ENCODE results near the gene UCN2. TPM values are rescaled to one million over a fixed set of nuclear protein-coding genes. Genes with fewer than 3 reads are reported as not detected.
A peak's percentile ranks its signal among the peaks of the same experiment; 100 is the strongest.

The UCN2 gene
- not detected for total RNA-seq

DNA sequence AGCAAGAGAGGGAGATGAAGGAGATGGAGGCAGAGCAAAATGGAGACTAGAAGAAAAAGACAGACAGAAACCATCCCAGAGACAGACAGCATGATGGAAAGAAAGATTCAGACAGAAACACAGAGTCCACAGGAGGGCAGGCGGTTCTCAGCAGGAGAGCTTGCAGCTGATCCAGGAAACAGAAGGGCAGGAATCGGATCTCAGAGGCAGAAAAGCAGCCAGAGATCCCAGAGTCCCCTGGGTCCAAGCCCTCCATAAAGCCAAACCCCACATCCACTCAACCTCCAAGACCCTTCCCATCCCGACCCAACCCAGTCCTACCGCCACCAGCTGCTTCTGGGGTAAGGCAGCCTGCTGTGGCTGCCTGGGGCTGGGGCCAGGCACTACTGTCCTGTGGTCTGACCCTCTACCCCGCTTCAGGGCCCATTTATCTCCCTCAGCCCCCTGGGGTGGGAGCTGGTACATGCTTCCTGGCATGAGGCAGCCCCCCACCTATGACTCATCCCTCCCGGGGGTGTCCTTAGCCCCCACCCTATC lies at the start of gene UCN2:
Gene UCN2 (minus strand): TSS at position 400 of the 537 bp plus-strand sequence. CDS start 657 bp downstream, outside the sequence.
- H3K4me3 ChIP-seq (ENCODE audit: low read length in 3 of 3): no peak within 1 kb of the TSS
- H3K36me3 ChIP-seq (ENCODE audit: control insufficient read depth in 3 of 3, insufficient read depth in 3 of 3, low read length in 3 of 3): peaks cover 0 to 4% (median 3%) of the 10 kb centered on the region in 3 donors
- H3K4me1 ChIP-seq (ENCODE audit: control insufficient read depth in 3 of 3, insufficient read depth in 3 of 3, low read length in 3 of 3): peaks cover 29 to 44% (median 36%) of the 10 kb centered on the region in 3 donors
- no peaks in the 10 kb centered on the region for H3K27me3 ChIP-seq (ENCODE audit: control insufficient read depth in 3 of 3, insufficient read depth in 3 of 3, low read length in 3 of 3)
- H3K27ac ChIP-seq (ENCODE audit: low read depth, low read length): no peak within 1 kb of the TSS
- H3K9me3 ChIP-seq (ENCODE audit: control insufficient read depth in 3 of 3, low read length in 3 of 3): no peaks in the 10 kb centered on the region
- H3K9ac ChIP-seq (ENCODE audit: low read depth in 1 of 3, low read length in 3 of 3): no peak within 1 kb of the TSS

GRCh38 chr3:48612309-48612708 lies 48.7 kb upstream of the UCN2 start:
- Histone ChIP-seq H3K4me3 (ENCODE audit: low read length in 3 of 3) (no peak overlapping the region), H3K27ac (ENCODE audit: low read depth, low read length) (no peak overlapping the region), H3K27me3 (ENCODE audit: control insufficient read depth in 3 of 3, insufficient read depth in 3 of 3, low read length in 3 of 3) (no peaks in the 10 kb centered on the region), H3K36me3 (ENCODE audit: control insufficient read depth in 3 of 3, insufficient read depth in 3 of 3, low read length in 3 of 3) (peaks cover 3 to 10% (median 9%) of the 10 kb centered on the region in 3 donors), H3K9ac (ENCODE audit: low read depth in 1 of 3, low read length in 3 of 3) (no peak overlapping the region), H3K9me3 (ENCODE audit: control insufficient read depth in 3 of 3, low read length in 3 of 3) (peaks cover 0 to 2% (median 0%) of the 10 kb centered on the region in 3 donors), H3K4me1 (ENCODE audit: control insufficient read depth in 3 of 3, insufficient read depth in 3 of 3, low read length in 3 of 3) (peaks cover 13 to 20% (median 13%) of the 10 kb centered on the region in 3 donors)

DNA sequence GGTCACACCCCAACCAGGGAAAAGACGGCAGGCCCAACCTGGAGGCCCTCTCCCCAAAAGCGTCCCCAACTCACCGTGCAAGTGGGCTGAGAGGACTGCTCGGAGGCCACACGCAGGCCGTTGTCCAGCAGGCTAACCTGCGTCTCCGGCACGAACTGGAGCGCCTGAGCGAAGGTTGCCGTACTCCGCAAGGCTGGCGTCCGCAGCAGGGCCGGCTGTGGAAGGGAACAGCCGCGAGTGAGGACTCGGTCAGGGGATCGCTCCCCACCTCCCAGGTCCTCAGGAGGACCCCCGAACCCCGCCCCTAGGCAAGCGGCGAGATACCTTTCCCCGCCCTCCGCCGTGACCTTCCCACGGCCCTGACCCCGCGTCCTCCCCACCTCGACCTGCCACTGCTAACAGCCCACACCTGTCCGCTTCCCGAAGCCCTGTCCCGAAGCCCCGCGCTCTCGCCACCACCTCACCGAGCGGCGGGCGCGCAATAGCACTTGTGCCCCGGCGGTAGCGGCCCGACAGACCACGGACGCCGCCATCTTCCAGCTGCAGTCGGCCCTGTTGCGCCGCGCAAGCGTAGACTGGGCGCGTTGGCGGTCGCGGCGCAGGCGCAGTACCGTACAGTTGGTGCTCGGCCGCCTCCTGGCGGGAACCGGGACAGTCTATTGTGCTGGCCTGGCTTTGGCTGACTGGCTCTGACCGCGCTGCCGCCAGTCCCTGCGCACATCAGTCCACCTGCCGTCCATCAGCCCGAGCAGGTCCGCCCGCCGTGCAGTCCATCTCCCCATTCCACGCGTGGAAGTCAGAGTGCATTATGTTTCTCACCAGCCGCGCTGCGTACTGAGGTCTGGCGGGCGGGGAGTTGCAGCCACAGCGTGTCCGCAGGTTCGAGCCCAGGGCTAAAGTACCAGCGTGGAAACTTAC lies 45.8 kb upstream of the UCN2 start, which contains the start of gene UQCRC1:
Gene UQCRC1 (minus strand): TSS at position 559 of the 918 bp plus-strand sequence. CDS start 26 bp downstream, at position 533.
- H3K4me1 ChIP-seq (ENCODE audit: control insufficient read depth in 3 of 3, insufficient read depth in 3 of 3, low read length in 3 of 3): peaks cover 16 to 36% (median 19%) of the 10 kb centered on the region in 3 donors
- peaks cover 20 to 26% (median 26%) of the 10 kb centered on the region in 3 donors for H3K36me3 ChIP-seq (ENCODE audit: control insufficient read depth in 3 of 3, insufficient read depth in 3 of 3, low read length in 3 of 3)
- H3K4me3 ChIP-seq (ENCODE audit: low read length in 3 of 3): peak within 1 kb of the TSS; percentile 95 to 99 (median 99)
- H3K9ac ChIP-seq (ENCODE audit: low read depth in 1 of 3, low read length in 3 of 3): peak within 1 kb of the TSS; percentile 98 to 100 (median 99)
- no peaks in the 10 kb centered on the region for H3K9me3 ChIP-seq (ENCODE audit: control insufficient read depth in 3 of 3, low read length in 3 of 3)
- H3K27ac ChIP-seq (ENCODE audit: low read depth, low read length): peak within 1 kb of the TSS; percentile 95
- no peaks in the 10 kb centered on the region for H3K27me3 ChIP-seq (ENCODE audit: control insufficient read depth in 3 of 3, insufficient read depth in 3 of 3, low read length in 3 of 3)

DNA sequence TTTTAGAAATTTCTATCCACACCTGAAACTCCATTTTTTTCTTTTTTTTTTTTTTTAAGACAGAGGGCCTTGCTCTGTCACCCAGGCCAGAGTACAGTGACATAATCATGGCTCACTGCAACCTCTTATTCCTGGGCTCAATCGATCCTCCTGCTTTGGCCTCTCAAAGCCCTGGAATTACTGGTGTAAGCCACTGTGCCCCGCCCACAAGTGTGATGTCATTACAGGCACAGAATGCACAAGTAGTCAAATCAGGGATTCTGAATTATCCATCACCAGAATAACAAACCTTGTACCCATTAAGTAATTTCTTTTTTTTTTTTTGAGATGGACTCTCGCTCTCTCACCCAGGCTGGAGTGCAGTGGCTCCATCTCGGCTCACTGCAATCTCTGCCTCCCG lies 43.9 kb upstream of the UCN2 start:
- H3K27me3 ChIP-seq (ENCODE audit: control insufficient read depth in 3 of 3, insufficient read depth in 3 of 3, low read length in 3 of 3): no peaks in the 10 kb centered on the region
- no peaks in the 10 kb centered on the region for H3K9me3 ChIP-seq (ENCODE audit: control insufficient read depth in 3 of 3, low read length in 3 of 3)
- H3K9ac ChIP-seq (ENCODE audit: low read depth in 1 of 3, low read length in 3 of 3): no peak overlapping the region
- peaks cover 16 to 50% (median 26%) of the 10 kb centered on the region in 3 donors for H3K4me1 ChIP-seq (ENCODE audit: control insufficient read depth in 3 of 3, insufficient read depth in 3 of 3, low read length in 3 of 3)
- peaks cover 38 to 44% (median 44%) of the 10 kb centered on the region in 3 donors for H3K36me3 ChIP-seq (ENCODE audit: control insufficient read depth in 3 of 3, insufficient read depth in 3 of 3, low read length in 3 of 3)
- H3K4me3 ChIP-seq (ENCODE audit: low read length in 3 of 3): no peak overlapping the region
- no peak overlapping the region for H3K27ac ChIP-seq (ENCODE audit: low read depth, low read length)

GRCh38 chr3:48601622-48601994 lies 38.0 kb upstream of the UCN2 start:
- Histone ChIP-seq H3K27me3 (ENCODE audit: control insufficient read depth in 3 of 3, insufficient read depth in 3 of 3, low read length in 3 of 3) (no peaks in the 10 kb centered on the region), H3K27ac (ENCODE audit: low read depth, low read length) (peak overlapping the region; percentile 97), H3K9me3 (ENCODE audit: control insufficient read depth in 3 of 3, low read length in 3 of 3) (no peaks in the 10 kb centered on the region), H3K4me1 (ENCODE audit: control insufficient read depth in 3 of 3, insufficient read depth in 3 of 3, low read length in 3 of 3) (peaks cover 54 to 88% (median 65%) of the 10 kb centered on the region in 3 donors), H3K36me3 (ENCODE audit: control insufficient read depth in 3 of 3, insufficient read depth in 3 of 3, low read length in 3 of 3) (peaks cover 62 to 77% (median 72%) of the 10 kb centered on the region in 3 donors), H3K4me3 (ENCODE audit: low read length in 3 of 3) (no peak overlapping the region), H3K9ac (ENCODE audit: low read depth in 1 of 3, low read length in 3 of 3) (peak overlapping the region in 1 of 3 donors; percentile 70)

- Histone ChIP-seq H3K9ac (ENCODE audit: low read depth in 1 of 3, low read length in 3 of 3) (peak overlapping the region in 1 of 3 donors; percentile 70), H3K27me3 (ENCODE audit: control insufficient read depth in 3 of 3, insufficient read depth in 3 of 3, low read length in 3 of 3) (no peaks in the 10 kb centered on the region), H3K4me1 (ENCODE audit: control insufficient read depth in 3 of 3, insufficient read depth in 3 of 3, low read length in 3 of 3) (peaks cover 57 to 93% (median 71%) of the 10 kb centered on the region in 3 donors), H3K4me3 (ENCODE audit: low read length in 3 of 3) (peak overlapping the region in 1 of 3 donors; percentile 29), H3K27ac (ENCODE audit: low read depth, low read length) (peak overlapping the region; percentile 97), H3K36me3 (ENCODE audit: control insufficient read depth in 3 of 3, insufficient read depth in 3 of 3, low read length in 3 of 3) (peaks cover 60 to 77% (median 71%) of the 10 kb centered on the region in 3 donors), H3K9me3 (ENCODE audit: control insufficient read depth in 3 of 3, low read length in 3 of 3) (no peaks in the 10 kb centered on the region)
These were observed 37.4 kb upstream of the UCN2 start for GRCh38 chr3:48600711-48601621.

- H3K9ac ChIP-seq (ENCODE audit: low read depth in 1 of 3, low read length in 3 of 3): peak overlapping the region; percentile 55 to 83 (median 63)
- peak overlapping the region in 2 of 3 donors; percentile 30 to 52 for H3K4me3 ChIP-seq (ENCODE audit: low read length in 3 of 3)
- H3K4me1 ChIP-seq (ENCODE audit: control insufficient read depth in 3 of 3, insufficient read depth in 3 of 3, low read length in 3 of 3): peaks cover 59 to 91% (median 76%) of the 10 kb centered on the region in 3 donors
- H3K27me3 ChIP-seq (ENCODE audit: control insufficient read depth in 3 of 3, insufficient read depth in 3 of 3, low read length in 3 of 3): no peaks in the 10 kb centered on the region
- no peaks in the 10 kb centered on the region for H3K9me3 ChIP-seq (ENCODE audit: control insufficient read depth in 3 of 3, low read length in 3 of 3)
- peaks cover 48 to 64% (median 59%) of the 10 kb centered on the region in 3 donors for H3K36me3 ChIP-seq (ENCODE audit: control insufficient read depth in 3 of 3, insufficient read depth in 3 of 3, low read length in 3 of 3)
- peak overlapping the region; percentile 97 for H3K27ac ChIP-seq (ENCODE audit: low read depth, low read length)
These were observed 36.1 kb upstream of the UCN2 start for GRCh38 chr3:48599509-48600285.

- Histone ChIP-seq H3K27me3 (ENCODE audit: control insufficient read depth in 3 of 3, insufficient read depth in 3 of 3, low read length in 3 of 3) (no peaks in the 10 kb centered on the region), H3K36me3 (ENCODE audit: control insufficient read depth in 3 of 3, insufficient read depth in 3 of 3, low read length in 3 of 3) (peaks cover 42 to 58% (median 53%) of the 10 kb centered on the region in 3 donors), H3K9me3 (ENCODE audit: control insufficient read depth in 3 of 3, low read length in 3 of 3) (no peaks in the 10 kb centered on the region), H3K4me3 (ENCODE audit: low read length in 3 of 3) (peak overlapping the region; percentile 11 to 52 (median 30)), H3K4me1 (ENCODE audit: control insufficient read depth in 3 of 3, insufficient read depth in 3 of 3, low read length in 3 of 3) (peaks cover 63 to 92% (median 82%) of the 10 kb centered on the region in 3 donors), H3K27ac (ENCODE audit: low read depth, low read length) (peak overlapping the region; percentile 97), H3K9ac (ENCODE audit: low read depth in 1 of 3, low read length in 3 of 3) (peak overlapping the region; percentile 55 to 83 (median 63))
These were observed 35.5 kb upstream of the UCN2 start for GRCh38 chr3:48599077-48599501.

Measured in skeletal muscle tissue (tissue), 4 donors.